Activated T-helper 9 cell treated with anti-CD3 and anti-CD28 coated beads, Interleukin-2, amount 50 U/mL, for 16 hours (primary cell): ENCODE data around the gene TRIO.

ENCODE experiments used
- DNase-seq: peaks from one replicate; pipeline ENCODE4 v3.0.0-alpha.2; 2020; ENCODE audit warnings: low read depth

TRIO gene

GRCh38 chr5:14557203-14557770 lies 414.1 kb downstream of the TRIO start:
- DNase-seq, result no peak

DNA sequence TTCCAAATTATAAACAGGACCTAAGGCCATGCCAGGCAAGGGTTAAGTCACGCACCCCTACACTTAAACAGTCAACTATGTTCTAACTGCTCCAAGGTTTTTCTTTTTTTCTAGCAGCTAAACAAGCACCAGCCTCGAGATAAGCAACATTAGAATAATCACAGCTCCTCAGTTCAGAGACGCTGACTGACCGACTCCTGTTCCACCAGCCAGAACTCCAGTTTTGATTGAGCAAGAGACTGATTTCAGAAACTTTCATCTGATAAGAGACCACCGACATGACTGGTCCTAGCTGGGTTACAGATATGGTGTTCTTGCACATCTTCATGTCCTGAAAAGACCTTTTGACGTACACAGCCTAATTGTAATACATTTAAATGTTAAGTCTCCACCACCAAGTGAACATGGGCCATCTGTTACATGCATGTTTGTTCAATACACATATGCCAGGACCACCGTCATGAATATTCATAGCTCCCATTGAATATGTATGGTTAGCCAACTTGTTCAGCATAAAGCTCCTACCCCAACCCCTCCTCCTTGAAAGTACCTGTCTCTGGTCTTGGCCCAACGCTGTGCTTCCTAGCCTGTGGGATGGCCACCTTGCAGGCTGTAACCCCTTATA lies 414.8 kb downstream of the TRIO start:
- DNase-seq, result no peak
